Prostate gland (tissue), 2 donors: Measurements from ENCODE around the gene NMNAT2. TPM values are rescaled to one million over a fixed set of nuclear protein-coding genes. Genes with fewer than 3 reads are reported as not detected.

ENCODE experiments used
- DNase-seq: peaks from one replicate; pipeline ENCODE4 v3.0.0-alpha.2; 2019; ENCODE audit warnings: low spot score
- H3K27ac ChIP-seq, 2 donors: fragments of 200-600 bp; sonication (generic); 2 replicates each; pipeline ENCODE4 v1.5.1; 2017 to 2019
- H3K27me3 ChIP-seq: fragments of 200-600 bp; sonication (generic); replicated peaks from 2 replicates; pipeline ENCODE4 v1.5.1; 2019; ENCODE audit not compliant: insufficient read depth
- H3K36me3 ChIP-seq, 2 donors: fragments of 200-600 bp; sonication (generic); 1 replicate in 1 of 2; 2 replicates in 1 of 2; pipeline versions ENCODE4 v1.5.1 to v1.8.1; 2017 to 2019
- H3K4me1 ChIP-seq: fragments of 200-600 bp; sonication (generic); replicated peaks from 2 replicates; pipeline ENCODE4 v1.5.1; 2019
- H3K4me3 ChIP-seq, 2 donors: fragments of 200-600 bp; sonication (generic); 2 replicates each; pipeline ENCODE4 v1.5.1; 2017 to 2019
- H3K9me3 ChIP-seq: fragments of 200-600 bp; sonication (generic); 2 replicates; pipeline ENCODE4 v1.5.1; 2017
- CTCF ChIP-seq, 4 experiments: fragments of 200-600 bp in 2 of 4; fragments of 450-650 bp in 2 of 4; sonication (generic) in 2 of 4; IDR thresholded peaks; 1 replicate in 3 of 4; 2 replicates in 1 of 4; pipeline ENCODE4 v1.5.1; 2016 to 2019; ENCODE audit warnings: antibody characterized with exemption in 4 of 4, mild to moderate bottlenecking in 2 of 4, moderate library complexity in 2 of 4
- POLR2A ChIP-seq: fragments of 450-650 bp; IDR thresholded peaks from one replicate; pipeline ENCODE4 v1.6.1; 2016; ENCODE audit warnings: antibody characterized with exemption, mild to moderate bottlenecking
- POLR2AphosphoS5 ChIP-seq: sonication (generic); formaldehyde crosslinking; IDR thresholded peaks from one replicate; pipeline ENCODE4 v1.6.1; 2017; ENCODE audit warnings: antibody characterized with exemption
- WGBS: methylation state at CpG from one replicate; pipeline ENCODE4 v1.1.5; 2018; 5-methylcytosine and 5-hydroxymethylcytosine counted together
- intact Hi-C: fragments of 100-400 bp; cut with DNase I; formaldehyde crosslinking; loops from one replicate; pipeline ENCODE4 v1.14.2; 2022
- total RNA-seq, 2 donors: library from RNA; depleted of rRNA; stranded (reverse); fragments of >200 nt; gene quantifications; one replicate each; pipeline ENCODE4 v1.1.0, GENCODE V29; 2016

Gene NMNAT2
- total RNA-seq, 2 donors from 2014 or later: 0.27 to 41.0 TPM

GRCh38 chr1:183263886-183264602 is 154.1 kb downstream of the NMNAT2 start:
- TF ChIP-seq POLR2A (no peak), CTCF (IDR thresholded peaks at IDR 0.05) (no peak), POLR2AphosphoS5 (no peak)
- H3K27ac ChIP-seq: no peak overlapping the region
- no peaks in the 10 kb centered on the region for H3K9me3 ChIP-seq
- H3K36me3 ChIP-seq: no peaks in the 10 kb centered on the region
- intact Hi-C loops: no loop called here
- no peaks in the 10 kb centered on the region for H3K4me1 ChIP-seq
- no peak overlapping the region for H3K4me3 ChIP-seq
- no peaks in the 10 kb centered on the region for H3K27me3 ChIP-seq
- no peak for DNase-seq
- WGBS: 60% methylated on average over 6 of the region's 6 CpGs

GRCh38 chr1:183262628-183263200 is 155.5 kb downstream of the NMNAT2 start:
- H3K36me3 ChIP-seq: no peaks in the 10 kb centered on the region
- no peak overlapping the region for H3K27ac ChIP-seq
- H3K4me3 ChIP-seq: no peak overlapping the region
- 44% methylated on average over 5 of the region's 5 CpGs for WGBS
- H3K4me1 ChIP-seq: no peaks in the 10 kb centered on the region
- intact Hi-C loops: no loop called here
- TF ChIP-seq POLR2AphosphoS5 (no peak), CTCF (IDR thresholded peaks at IDR 0.05) (no peak), POLR2A (no peak)
- no peaks in the 10 kb centered on the region for H3K9me3 ChIP-seq
- no peak for DNase-seq
- H3K27me3 ChIP-seq: no peaks in the 10 kb centered on the region

- H3K4me3 ChIP-seq: no peak overlapping the region
- 90% methylated on average over 5 of the region's 5 CpGs for WGBS
- intact Hi-C loops: no loop called here
Measured at GRCh38 chr1:183259924-183260323, 158.3 kb downstream of the NMNAT2 start.

GRCh38 chr1:183255073-183255472 is 163.1 kb downstream of the NMNAT2 start:
- TF ChIP-seq CTCF (IDR thresholded peaks at IDR 0.05): no peak
- TF ChIP-seq POLR2A: no peak
- no peak for TF ChIP-seq POLR2AphosphoS5
- 92% methylated on average over 1 of the region's 1 CpG for WGBS
- Histone ChIP-seq H3K4me3 (no peak overlapping the region), H3K36me3 (no peaks in the 10 kb centered on the region), H3K4me1 (no peaks in the 10 kb centered on the region), H3K9me3 (no peaks in the 10 kb centered on the region), H3K27me3 (no peaks in the 10 kb centered on the region), H3K27ac (no peak overlapping the region)
- DNase-seq: no peak
- intact Hi-C loops: no loop called here

More at GRCh38 chr1:183259924-183260323, 158.3 kb downstream of the NMNAT2 start:
- DNase-seq: no peak
- no peaks in the 10 kb centered on the region for H3K27me3 ChIP-seq
- no peaks in the 10 kb centered on the region for H3K36me3 ChIP-seq
- no peaks in the 10 kb centered on the region for H3K4me1 ChIP-seq
- no peak for TF ChIP-seq POLR2AphosphoS5
- no peak for TF ChIP-seq CTCF (IDR thresholded peaks at IDR 0.05)
- no peak for TF ChIP-seq POLR2A
- no peaks in the 10 kb centered on the region for H3K9me3 ChIP-seq
- H3K27ac ChIP-seq: no peak overlapping the region

- H3K27me3 ChIP-seq: no peaks in the 10 kb centered on the region
- WGBS: 92% methylated on average over 8 of the region's 8 CpGs
- no peak for DNase-seq
- no peaks in the 10 kb centered on the region for H3K9me3 ChIP-seq
- intact Hi-C loops: no loop called here
- no peaks in the 10 kb centered on the region for H3K36me3 ChIP-seq
- H3K4me3 ChIP-seq: no peak overlapping the region
- no peaks in the 10 kb centered on the region for H3K4me1 ChIP-seq
- no peak overlapping the region for H3K27ac ChIP-seq
- TF ChIP-seq CTCF (IDR thresholded peaks at IDR 0.05) (no peak), POLR2AphosphoS5 (no peak), POLR2A (no peak)
Measured at GRCh38 chr1:183251959-183252450, 166.2 kb downstream of the NMNAT2 start.
